ENCODE data around the gene FAM193A.

Gene FAM193A

GRCh38 chr4:2712261-2712842 is 175.9 kb downstream of the FAM193A start:
- no peak overlapping the region for H3K4me3 ChIP-seq (ENCODE audit: low read length)
- DNase-seq (ENCODE audit: low read depth), result no peak
- TF ChIP-seq CTCF (conservative IDR thresholded peaks at IDR 0.05; ENCODE audit: low read length), result no peak

- TF ChIP-seq CTCF (conservative IDR thresholded peaks at IDR 0.05; ENCODE audit: low read length), result no peak
- no peak overlapping the region for H3K4me3 ChIP-seq (ENCODE audit: low read length)
- no peak for DNase-seq (ENCODE audit: low read depth)
Observed at GRCh38 chr4:2713337-2713736, 176.9 kb downstream of the FAM193A start.

- DNase-seq (ENCODE audit: low read depth), result peak; percentile 17
- no peak overlapping the region for H3K4me3 ChIP-seq (ENCODE audit: low read length)
- no peak for TF ChIP-seq CTCF (conservative IDR thresholded peaks at IDR 0.05; ENCODE audit: low read length)
Observed at GRCh38 chr4:2714061-2714770, 177.8 kb downstream of the FAM193A start.

DNA sequence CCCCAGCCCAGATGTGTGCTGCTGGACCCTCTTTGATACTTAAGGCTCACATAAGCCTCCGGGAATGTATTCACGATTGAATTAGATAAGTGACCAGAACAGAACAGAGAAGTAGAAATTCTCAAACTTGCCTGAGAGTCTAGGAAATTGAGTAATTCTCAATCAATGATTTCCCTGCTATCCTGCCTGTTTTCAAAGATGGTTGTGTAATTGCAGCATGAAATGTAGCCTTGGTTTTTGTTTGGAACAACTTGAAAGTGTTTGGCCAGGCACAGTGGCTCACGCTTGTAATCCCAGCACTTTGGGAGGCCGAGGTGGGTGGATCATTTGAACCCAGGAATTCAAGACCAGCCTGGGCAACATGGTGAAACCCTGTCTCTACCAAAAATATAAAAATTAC is 178.5 kb downstream of the FAM193A start:
- DNase-seq (ENCODE audit: low read depth), result peak; percentile 3
- no peak overlapping the region for H3K4me3 ChIP-seq (ENCODE audit: low read length)
- TF ChIP-seq CTCF (conservative IDR thresholded peaks at IDR 0.05; ENCODE audit: low read length), result no peak

GRCh38 chr4:2715426-2715825 is 179.0 kb downstream of the FAM193A start:
- TF ChIP-seq CTCF (conservative IDR thresholded peaks at IDR 0.05; ENCODE audit: low read length), result no peak
- no peak overlapping the region for H3K4me3 ChIP-seq (ENCODE audit: low read length)
- no peak for DNase-seq (ENCODE audit: low read depth)

DNA sequence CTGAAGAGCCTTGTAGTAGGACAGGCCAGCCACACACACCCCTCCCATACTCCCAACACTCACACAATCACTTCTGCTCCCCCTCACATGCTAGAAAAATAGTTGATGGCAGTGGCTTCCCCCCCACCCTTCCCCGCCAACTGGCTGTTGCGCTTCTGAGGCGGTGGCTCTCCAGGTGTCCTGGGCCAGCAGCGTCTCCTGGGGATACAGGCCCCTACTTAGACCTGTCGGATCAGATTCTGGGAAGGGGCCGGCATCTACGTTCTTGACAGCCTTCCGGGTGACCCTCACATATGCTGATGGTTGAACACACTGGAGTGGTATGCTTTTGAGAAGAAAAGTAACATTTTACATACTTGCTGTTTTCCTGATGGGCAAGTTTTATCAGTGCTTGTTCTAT is 179.8 kb downstream of the FAM193A start:
- no peak for TF ChIP-seq CTCF (conservative IDR thresholded peaks at IDR 0.05; ENCODE audit: low read length)
- DNase-seq (ENCODE audit: low read depth), result no peak
- H3K4me3 ChIP-seq (ENCODE audit: low read length), result no peak overlapping the region

GRCh38 chr4:2721586-2721985 is 185.1 kb downstream of the FAM193A start:
- no peak for DNase-seq (ENCODE audit: low read depth)
- TF ChIP-seq CTCF (conservative IDR thresholded peaks at IDR 0.05; ENCODE audit: low read length), result no peak
- no peak overlapping the region for H3K4me3 ChIP-seq (ENCODE audit: low read length)
